Right lobe of liver (tissue), 4 donors: ENCODE results near the gene GPR15LG.

Experiments
- POLR2A ChIP-seq: fragments of 450-650 bp; IDR thresholded peaks from one replicate; pipeline ENCODE4 v1.6.1; 2017; ENCODE audit warnings: antibody characterized with exemption, mild to moderate bottlenecking
- TF ChIP-seq, protein P1 (sequence below), 4 donors: fragments of 200-600 bp in 3 of 4; fragments of 450-650 bp in 1 of 4; IDR thresholded peaks; one replicate each; pipeline versions ENCODE4 v1.5.1 to v1.8.0; 2016 to 2022; ENCODE audit warnings: antibody characterized with exemption in 4 of 4, mild to moderate bottlenecking in 2 of 4
- donor health status: DM: no; HTN: no; CAD: no.
- donor health status: DM: no; HTN: no; CAD: no.
- donor health status: DM: no; HTN: yes; CAD: no.

DNA sequence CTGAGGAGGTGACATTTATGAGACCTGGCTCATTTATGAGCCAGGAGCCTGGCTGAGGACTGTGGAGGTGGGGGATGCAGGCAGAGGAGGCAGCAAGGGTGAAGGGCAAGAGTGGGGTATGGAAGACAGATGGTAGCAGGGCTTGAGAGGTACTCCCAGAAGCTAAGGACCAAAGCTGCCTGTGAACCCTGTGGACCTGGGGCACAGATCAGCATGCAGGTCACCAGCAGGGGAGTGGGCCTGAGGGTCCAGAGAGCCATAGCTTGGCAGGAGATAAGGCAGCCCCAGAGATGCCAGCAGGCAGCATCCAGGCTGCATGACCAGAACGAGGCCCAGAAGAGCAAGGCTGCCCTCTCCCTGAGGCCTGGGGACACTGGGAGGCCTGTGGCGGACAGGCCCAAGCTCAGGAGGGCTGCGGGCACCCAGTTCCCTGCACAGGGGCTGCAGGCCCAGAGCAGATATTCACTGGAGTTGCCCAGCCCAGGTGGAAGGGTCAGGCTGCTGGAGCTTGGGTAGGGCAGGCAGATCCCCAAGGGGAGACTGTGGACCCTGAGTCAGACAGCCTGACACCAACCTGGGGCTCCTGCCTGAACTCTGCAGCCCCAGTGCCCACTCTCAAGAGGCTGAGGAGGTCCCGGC is 3.4 kb downstream of the GPR15LG start:
- no peak for TF ChIP-seq POLR2A
- TF ChIP-seq, protein P1, sequence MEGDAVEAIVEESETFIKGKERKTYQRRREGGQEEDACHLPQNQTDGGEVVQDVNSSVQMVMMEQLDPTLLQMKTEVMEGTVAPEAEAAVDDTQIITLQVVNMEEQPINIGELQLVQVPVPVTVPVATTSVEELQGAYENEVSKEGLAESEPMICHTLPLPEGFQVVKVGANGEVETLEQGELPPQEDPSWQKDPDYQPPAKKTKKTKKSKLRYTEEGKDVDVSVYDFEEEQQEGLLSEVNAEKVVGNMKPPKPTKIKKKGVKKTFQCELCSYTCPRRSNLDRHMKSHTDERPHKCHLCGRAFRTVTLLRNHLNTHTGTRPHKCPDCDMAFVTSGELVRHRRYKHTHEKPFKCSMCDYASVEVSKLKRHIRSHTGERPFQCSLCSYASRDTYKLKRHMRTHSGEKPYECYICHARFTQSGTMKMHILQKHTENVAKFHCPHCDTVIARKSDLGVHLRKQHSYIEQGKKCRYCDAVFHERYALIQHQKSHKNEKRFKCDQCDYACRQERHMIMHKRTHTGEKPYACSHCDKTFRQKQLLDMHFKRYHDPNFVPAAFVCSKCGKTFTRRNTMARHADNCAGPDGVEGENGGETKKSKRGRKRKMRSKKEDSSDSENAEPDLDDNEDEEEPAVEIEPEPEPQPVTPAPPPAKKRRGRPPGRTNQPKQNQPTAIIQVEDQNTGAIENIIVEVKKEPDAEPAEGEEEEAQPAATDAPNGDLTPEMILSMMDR (IDR thresholded peaks at IDR 0.05): no peak
